Panc1 (cell line): Measurements from ENCODE around the gene PRRT4. TPM values are rescaled to one million over a fixed set of nuclear protein-coding genes. Genes with fewer than 3 reads are reported as not detected.

Source experiments
- ATAC-seq: fragments of 200-7000 bp; cut with Tn5 transposase; 2 replicates; pipeline ENCODE4 v1.9.1; 2020; ENCODE audit warnings: mild to moderate bottlenecking, moderate library complexity
- BruUV-seq: library from RNA; stranded (reverse); fragments of 400-500 nt; replicated peaks from 2 replicates; lab custom pipeline; 2021; lab: Mats Ljungman, UMichigan
- CTCF ChIA-PET: fragments of 300-600 bp; sonication (Branson Sonifier 250); formaldehyde crosslinking; loops from one replicate; lab custom pipeline; 2022; ENCODE audit warnings: antibody characterized with exemption; lab: Charles Lee
- POLR2A ChIA-PET: fragments of 300-600 bp; sonication (Branson Sonifier 250); formaldehyde crosslinking; loops from one replicate; lab custom pipeline; 2022; ENCODE audit warnings: antibody characterized with exemption; lab: Charles Lee
- DNase-seq: peaks from one replicate; pipeline ENCODE4 v3.0.0-alpha.2; 2010; ENCODE audit warnings: low read depth, low spot score
- H3K27ac ChIP-seq: 2 replicates; pipeline ENCODE4 v1.5.1; 2011; ENCODE audit warnings: mild to moderate bottlenecking, low read length, inconsistent platforms
- H3K27me3 ChIP-seq: fragments of 200-500 bp; sonication (Bioruptor generic); 2 replicates; pipeline ENCODE4 v1.6.0; 2014; ENCODE audit warnings: low read length, inconsistent platforms; ENCODE audit not compliant: control insufficient read depth, insufficient read depth
- H3K36me3 ChIP-seq: fragments of 200-500 bp; sonication (Bioruptor generic); 2 replicates; pipeline ENCODE4 v1.5.1; 2014; ENCODE audit warnings: inconsistent platforms, mild to moderate bottlenecking, low read length, moderate library complexity; ENCODE audit not compliant: control insufficient read depth, insufficient read depth
- H3K4me1 ChIP-seq: 2 replicates; pipeline ENCODE4 v1.5.1; 2011; ENCODE audit warnings: inconsistent platforms, mild to moderate bottlenecking, low read length, moderate library complexity; ENCODE audit not compliant: control insufficient read depth, insufficient read depth
- H3K4me3 ChIP-seq, 2 experiments: 2 replicates each; pipeline ENCODE4 v1.5.1; 2011 to 2012; ENCODE audit warnings: low read depth in 2 of 2, low read length in 2 of 2, mild to moderate bottlenecking in 2 of 2, inconsistent platforms in 1 of 2, moderate library complexity in 1 of 2
- H3K9me3 ChIP-seq: fragments of 200-500 bp; sonication (Bioruptor generic); 2 replicates; pipeline ENCODE4 v1.5.1; 2014; ENCODE audit warnings: low read depth, mild to moderate bottlenecking, inconsistent platforms, low read length, moderate library complexity; ENCODE audit not compliant: control insufficient read depth, insufficient read depth
- POLR2AphosphoS5 ChIP-seq: IDR thresholded peaks from 2 replicates; pipeline ENCODE4 v1.6.1; 2012; ENCODE audit warnings: mild to moderate bottlenecking, low read depth, low read length, moderate library complexity
- SIN3A ChIP-seq: IDR thresholded peaks from 2 replicates; pipeline ENCODE4 v1.6.1; 2012; ENCODE audit warnings: low read depth, mild to moderate bottlenecking, low read length, moderate library complexity, borderline replicate concordance; ENCODE audit not compliant: insufficient read depth
- TCF7L2 ChIP-seq: IDR thresholded peaks from 2 replicates; pipeline ENCODE4 v1.6.1; 2011; ENCODE audit warnings: mild to moderate bottlenecking, low read depth, low read length, inconsistent platforms
- in situ Hi-C: cut with HindIII; loops from 2 replicates; pipeline ENCODE4 v1.10.0; 2016; ENCODE audit warnings: low sequenced_read_pairs, low pct_unique_long_range_greater_than_20kb
- intact Hi-C: fragments of 100-400 bp; cut with micrococcal nuclease; formaldehyde crosslinking; loops from one replicate; pipeline ENCODE4 v1.10.0; 2022; ENCODE audit not compliant: unreplicated experiment
- total RNA-seq: library from RNA; stranded (reverse); gene quantifications from one replicate; pipeline ENCODE4 v1.2.1, GENCODE V29; 2021; ENCODE audit not compliant: unreplicated experiment
- TF ChIP-seq, protein P1 (sequence below): fragments of 450-650 bp; IDR thresholded peaks from 2 replicates; pipeline ENCODE4 v1.5.1; 2017; ENCODE audit warnings: mild to moderate bottlenecking
- TF ChIP-seq, protein P2 (sequence below), 2 experiments: IDR thresholded peaks; 2 replicates each; pipeline ENCODE4 v1.6.1; 2011 to 2012; ENCODE audit warnings: low read depth in 2 of 2, control low read depth in 1 of 2, low read length in 1 of 2, mild to moderate bottlenecking in 1 of 2, moderate library complexity in 1 of 2; ENCODE audit not compliant: insufficient read depth in 1 of 2

The PRRT4 gene
- total RNA-seq, 1 experiment from 2014 or later: 0.77 TPM

DNA sequence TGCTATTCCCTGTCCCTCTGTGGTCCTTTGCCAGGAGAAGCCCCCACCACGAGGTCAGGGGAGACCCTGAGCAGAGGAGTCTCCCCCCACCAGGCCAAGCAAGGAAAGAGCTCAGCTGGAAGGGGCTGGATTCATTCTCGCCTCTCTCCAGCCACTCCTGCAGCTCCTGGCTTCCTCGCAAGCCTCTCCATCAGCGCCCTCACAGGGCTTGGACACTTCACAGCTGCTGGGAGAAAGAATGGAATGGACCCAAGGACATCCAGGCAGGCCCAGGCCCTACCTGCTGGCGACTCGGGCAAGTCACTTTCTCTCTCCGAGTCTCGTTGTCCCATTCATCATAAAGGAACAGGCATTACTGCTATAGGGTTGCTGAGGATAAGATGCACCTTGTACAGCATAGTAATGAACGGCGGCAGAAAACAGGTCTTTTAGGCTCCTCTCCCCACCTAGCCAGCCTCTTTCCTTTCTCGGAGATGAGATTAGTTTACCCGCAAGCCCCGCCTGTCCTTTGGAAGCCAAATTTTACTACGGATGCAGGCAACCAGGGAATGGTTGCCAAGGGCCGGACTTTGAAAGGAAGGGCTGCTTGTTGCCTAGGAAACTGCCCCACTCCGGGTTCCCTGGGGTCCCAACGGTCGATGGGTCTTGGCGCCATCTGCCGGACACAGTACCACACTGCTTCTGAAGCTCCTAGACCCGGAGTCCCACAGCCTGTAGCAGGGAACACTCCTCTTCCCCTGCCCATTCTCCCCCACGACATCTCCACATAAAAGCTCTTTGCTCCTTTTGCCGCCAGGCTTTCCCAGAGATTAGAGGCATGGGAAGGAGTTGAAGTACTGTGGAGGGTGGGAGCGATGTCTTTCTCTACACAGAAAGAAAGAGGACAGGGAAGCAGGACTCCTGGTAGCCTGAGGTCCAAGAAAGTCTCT, 26.0 kb upstream of the PRRT4 start:
- no peaks in the 10 kb centered on the region for H3K9me3 ChIP-seq
- no peaks in the 10 kb centered on the region for H3K27me3 ChIP-seq
- POLR2A ChIA-PET: interaction anchor here (0.6 kb wide), 2 partner anchors 15 to 23 kb away, joined by 12 to 23 read pairs; no protein-coding TSS in a partner anchor
- H3K36me3 ChIP-seq: no peaks in the 10 kb centered on the region
- 0 out of 2 replicates have a peak, but pooled peaks cover 5% of the 10 kb centered on the region for H3K4me1 ChIP-seq
- in situ Hi-C loops: no loop called here
- TF ChIP-seq, protein P1, sequence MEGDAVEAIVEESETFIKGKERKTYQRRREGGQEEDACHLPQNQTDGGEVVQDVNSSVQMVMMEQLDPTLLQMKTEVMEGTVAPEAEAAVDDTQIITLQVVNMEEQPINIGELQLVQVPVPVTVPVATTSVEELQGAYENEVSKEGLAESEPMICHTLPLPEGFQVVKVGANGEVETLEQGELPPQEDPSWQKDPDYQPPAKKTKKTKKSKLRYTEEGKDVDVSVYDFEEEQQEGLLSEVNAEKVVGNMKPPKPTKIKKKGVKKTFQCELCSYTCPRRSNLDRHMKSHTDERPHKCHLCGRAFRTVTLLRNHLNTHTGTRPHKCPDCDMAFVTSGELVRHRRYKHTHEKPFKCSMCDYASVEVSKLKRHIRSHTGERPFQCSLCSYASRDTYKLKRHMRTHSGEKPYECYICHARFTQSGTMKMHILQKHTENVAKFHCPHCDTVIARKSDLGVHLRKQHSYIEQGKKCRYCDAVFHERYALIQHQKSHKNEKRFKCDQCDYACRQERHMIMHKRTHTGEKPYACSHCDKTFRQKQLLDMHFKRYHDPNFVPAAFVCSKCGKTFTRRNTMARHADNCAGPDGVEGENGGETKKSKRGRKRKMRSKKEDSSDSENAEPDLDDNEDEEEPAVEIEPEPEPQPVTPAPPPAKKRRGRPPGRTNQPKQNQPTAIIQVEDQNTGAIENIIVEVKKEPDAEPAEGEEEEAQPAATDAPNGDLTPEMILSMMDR: peak; percentile 92
- no peak for TF ChIP-seq TCF7L2
- ATAC-seq (peak; percentile 82), DNase-seq (peak; percentile 42)
- H3K27ac ChIP-seq: no peak overlapping the region
- no TSS peak for BruUV-seq
- H3K4me3 ChIP-seq: no peak overlapping the region
- intact Hi-C loops: loop anchor here (1.0 kb wide), 1 partner anchor 40 kb away; no protein-coding TSS in a partner anchor
- CTCF ChIA-PET: interaction anchor here (0.7 to 2.8 kb wide), 9 partner anchors 8 to 74 kb away, joined by 3 to 66 read pairs (median 5); partner anchors contain the start of gene RBM28

DNA sequence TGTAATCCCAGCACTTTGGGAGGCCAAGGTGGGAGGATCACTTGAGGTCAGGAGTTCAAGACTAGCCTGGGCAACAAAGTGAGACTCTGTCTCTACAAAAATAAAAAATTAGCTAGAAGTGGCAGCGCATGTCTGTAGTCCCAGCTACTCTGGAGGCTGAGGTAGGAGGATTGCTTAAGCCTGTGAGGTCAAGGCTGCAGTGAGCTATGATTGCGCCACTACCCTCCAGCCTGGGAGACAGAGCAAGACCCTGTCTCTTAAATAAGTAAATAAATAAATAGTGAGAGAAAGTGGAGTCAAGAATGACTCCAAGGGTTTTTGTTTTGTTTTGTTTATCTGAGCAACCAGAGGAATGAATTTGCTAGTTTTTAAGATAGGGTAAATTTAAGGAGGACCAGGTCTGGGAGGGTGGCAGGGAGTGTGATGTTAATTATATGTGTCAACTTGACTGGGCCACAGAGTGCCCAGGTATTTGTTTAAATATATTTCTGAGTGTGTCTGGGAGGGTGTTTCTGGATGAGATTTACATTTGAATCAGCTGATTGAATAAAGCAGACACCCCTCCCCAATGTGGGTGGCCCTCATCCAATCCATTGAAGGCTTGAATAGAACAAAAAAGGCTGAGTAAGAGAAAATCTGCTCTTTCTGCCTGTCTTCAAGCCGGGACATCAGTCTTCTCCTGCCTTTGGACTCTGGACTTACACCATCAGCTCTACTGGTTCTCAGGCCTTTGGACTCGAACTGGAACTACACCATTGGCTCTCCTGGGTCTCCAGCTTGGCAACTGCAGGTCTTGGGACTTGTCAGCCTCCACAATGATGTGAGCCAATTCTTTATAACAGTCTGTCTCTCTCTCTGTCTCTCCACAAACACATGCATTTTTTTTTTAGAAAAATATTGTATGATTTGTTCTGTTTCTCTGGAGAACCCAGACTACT, 24.8 kb upstream of the PRRT4 start:
- intact Hi-C loops: no loop called here
- POLR2A ChIA-PET: interaction anchor here (0.6 kb wide), 1 partner anchor 14 kb away, joined by 12 read pairs; no protein-coding TSS in a partner anchor
- Histone ChIP-seq H3K27ac (no peak overlapping the region), H3K27me3 (no peaks in the 10 kb centered on the region), H3K4me3 (no peak overlapping the region), H3K36me3 (no peaks in the 10 kb centered on the region), H3K4me1 (0 out of 2 replicates have a peak, but pooled peaks cover 5% of the 10 kb centered on the region), H3K9me3 (no peaks in the 10 kb centered on the region)
- in situ Hi-C loops: no loop called here
- BruUV-seq: no TSS peak
- DNase-seq (no peak), ATAC-seq (no peak)
- TF ChIP-seq POLR2AphosphoS5 (no peak), TCF7L2 (no peak), SIN3A (no peak)
- TF ChIP-seq, protein P1: no peak
- TF ChIP-seq, protein P2, sequence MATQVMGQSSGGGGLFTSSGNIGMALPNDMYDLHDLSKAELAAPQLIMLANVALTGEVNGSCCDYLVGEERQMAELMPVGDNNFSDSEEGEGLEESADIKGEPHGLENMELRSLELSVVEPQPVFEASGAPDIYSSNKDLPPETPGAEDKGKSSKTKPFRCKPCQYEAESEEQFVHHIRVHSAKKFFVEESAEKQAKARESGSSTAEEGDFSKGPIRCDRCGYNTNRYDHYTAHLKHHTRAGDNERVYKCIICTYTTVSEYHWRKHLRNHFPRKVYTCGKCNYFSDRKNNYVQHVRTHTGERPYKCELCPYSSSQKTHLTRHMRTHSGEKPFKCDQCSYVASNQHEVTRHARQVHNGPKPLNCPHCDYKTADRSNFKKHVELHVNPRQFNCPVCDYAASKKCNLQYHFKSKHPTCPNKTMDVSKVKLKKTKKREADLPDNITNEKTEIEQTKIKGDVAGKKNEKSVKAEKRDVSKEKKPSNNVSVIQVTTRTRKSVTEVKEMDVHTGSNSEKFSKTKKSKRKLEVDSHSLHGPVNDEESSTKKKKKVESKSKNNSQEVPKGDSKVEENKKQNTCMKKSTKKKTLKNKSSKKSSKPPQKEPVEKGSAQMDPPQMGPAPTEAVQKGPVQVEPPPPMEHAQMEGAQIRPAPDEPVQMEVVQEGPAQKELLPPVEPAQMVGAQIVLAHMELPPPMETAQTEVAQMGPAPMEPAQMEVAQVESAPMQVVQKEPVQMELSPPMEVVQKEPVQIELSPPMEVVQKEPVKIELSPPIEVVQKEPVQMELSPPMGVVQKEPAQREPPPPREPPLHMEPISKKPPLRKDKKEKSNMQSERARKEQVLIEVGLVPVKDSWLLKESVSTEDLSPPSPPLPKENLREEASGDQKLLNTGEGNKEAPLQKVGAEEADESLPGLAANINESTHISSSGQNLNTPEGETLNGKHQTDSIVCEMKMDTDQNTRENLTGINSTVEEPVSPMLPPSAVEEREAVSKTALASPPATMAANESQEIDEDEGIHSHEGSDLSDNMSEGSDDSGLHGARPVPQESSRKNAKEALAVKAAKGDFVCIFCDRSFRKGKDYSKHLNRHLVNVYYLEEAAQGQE (IDR thresholded peaks at IDR 0.05; ENCODE audit: insufficient read depth in 1 of 2, low read depth in 2 of 2, low read length in 1 of 2): no peak
- CTCF ChIA-PET: interaction anchor here (1.6 to 2.8 kb wide), 3 partner anchors 12 to 39 kb away, joined by 6 to 66 read pairs (median 8); no protein-coding TSS in a partner anchor
